Measurements from ENCODE around the gene UBE2Q2.

The UBE2Q2 gene

GRCh38 chr15:75884041-75884440 lies 40.8 kb downstream of the UBE2Q2 start:
- Histone ChIP-seq H4K20me1 (ENCODE audit: insufficient read depth) (no peaks in the 10 kb centered on the region), H3K4me3 (IDR thresholded peaks at IDR 0.05; ENCODE audit: insufficient read depth, low read depth, low read length) (no peak overlapping the region), H3K36me3 (ENCODE audit: insufficient read depth) (no peaks in the 10 kb centered on the region), H3K27ac (no peak overlapping the region), H3K79me2 (ENCODE audit: insufficient read depth, low read depth) (no peaks in the 10 kb centered on the region), H3K4me1 (ENCODE audit: low read depth, poor library complexity, severe bottlenecking) (no peaks in the 10 kb centered on the region), H3K27me3 (ENCODE audit: insufficient read depth, low read depth) (no peaks in the 10 kb centered on the region), H3K9ac (no peak overlapping the region), H3K4me2 (no peak overlapping the region), H2AFZ (ENCODE audit: low read depth) (no peak overlapping the region)
- TF ChIP-seq CTCF (conservative IDR thresholded peaks at IDR 0.05; ENCODE audit: low read depth, low read length) = no peak

- H3K27me3 ChIP-seq (ENCODE audit: insufficient read depth, low read depth) = no peaks in the 10 kb centered on the region
- H3K4me1 ChIP-seq (ENCODE audit: low read depth, poor library complexity, severe bottlenecking) = no peaks in the 10 kb centered on the region
- H3K27ac ChIP-seq = no peak overlapping the region
- no peaks in the 10 kb centered on the region for H3K36me3 ChIP-seq (ENCODE audit: insufficient read depth)
- H4K20me1 ChIP-seq (ENCODE audit: insufficient read depth) = no peaks in the 10 kb centered on the region
- no peak overlapping the region for H3K4me2 ChIP-seq
- no peak overlapping the region for H3K4me3 ChIP-seq (IDR thresholded peaks at IDR 0.05; ENCODE audit: insufficient read depth, low read depth, low read length)
- H2AFZ ChIP-seq (ENCODE audit: low read depth) = no peak overlapping the region
- no peak overlapping the region for H3K9ac ChIP-seq
- TF ChIP-seq CTCF (conservative IDR thresholded peaks at IDR 0.05; ENCODE audit: low read depth, low read length) = no peak
- no peaks in the 10 kb centered on the region for H3K79me2 ChIP-seq (ENCODE audit: insufficient read depth, low read depth)
Measured at GRCh38 chr15:75887178-75887577, 43.9 kb downstream of the UBE2Q2 start.

GRCh38 chr15:75891895-75892294 lies 48.6 kb downstream of the UBE2Q2 start:
- H3K27ac ChIP-seq = no peak overlapping the region

GRCh38 chr15:75895731-75896130 lies 52.5 kb downstream of the UBE2Q2 start:
- H3K36me3 ChIP-seq (ENCODE audit: insufficient read depth) = no peaks in the 10 kb centered on the region
- TF ChIP-seq CTCF (conservative IDR thresholded peaks at IDR 0.05; ENCODE audit: low read depth, low read length) = no peak

More at GRCh38 chr15:75891895-75892294, 48.6 kb downstream of the UBE2Q2 start:
- Histone ChIP-seq H3K4me2 (no peak overlapping the region), H3K36me3 (ENCODE audit: insufficient read depth) (no peaks in the 10 kb centered on the region), H4K20me1 (ENCODE audit: insufficient read depth) (no peaks in the 10 kb centered on the region), H2AFZ (ENCODE audit: low read depth) (no peak overlapping the region), H3K4me1 (ENCODE audit: low read depth, poor library complexity, severe bottlenecking) (no peaks in the 10 kb centered on the region), H3K4me3 (IDR thresholded peaks at IDR 0.05; ENCODE audit: insufficient read depth, low read depth, low read length) (no peak overlapping the region), H3K9ac (no peak overlapping the region), H3K79me2 (ENCODE audit: insufficient read depth, low read depth) (no peaks in the 10 kb centered on the region), H3K27me3 (ENCODE audit: insufficient read depth, low read depth) (no peaks in the 10 kb centered on the region)
- TF ChIP-seq CTCF (conservative IDR thresholded peaks at IDR 0.05; ENCODE audit: low read depth, low read length) = no peak

More at GRCh38 chr15:75895731-75896130, 52.5 kb downstream of the UBE2Q2 start:
- no peaks in the 10 kb centered on the region for H3K79me2 ChIP-seq (ENCODE audit: insufficient read depth, low read depth)
- no peaks in the 10 kb centered on the region for H3K4me1 ChIP-seq (ENCODE audit: low read depth, poor library complexity, severe bottlenecking)
- no peaks in the 10 kb centered on the region for H3K27me3 ChIP-seq (ENCODE audit: insufficient read depth, low read depth)
- no peak overlapping the region for H3K27ac ChIP-seq
- no peak overlapping the region for H3K4me3 ChIP-seq (IDR thresholded peaks at IDR 0.05; ENCODE audit: insufficient read depth, low read depth, low read length)
- no peak overlapping the region for H3K9ac ChIP-seq
- no peak overlapping the region for H3K4me2 ChIP-seq
- H2AFZ ChIP-seq (ENCODE audit: low read depth) = no peak overlapping the region
- no peaks in the 10 kb centered on the region for H4K20me1 ChIP-seq (ENCODE audit: insufficient read depth)
